ENCODE measurements around the gene CES2.

DNA sequence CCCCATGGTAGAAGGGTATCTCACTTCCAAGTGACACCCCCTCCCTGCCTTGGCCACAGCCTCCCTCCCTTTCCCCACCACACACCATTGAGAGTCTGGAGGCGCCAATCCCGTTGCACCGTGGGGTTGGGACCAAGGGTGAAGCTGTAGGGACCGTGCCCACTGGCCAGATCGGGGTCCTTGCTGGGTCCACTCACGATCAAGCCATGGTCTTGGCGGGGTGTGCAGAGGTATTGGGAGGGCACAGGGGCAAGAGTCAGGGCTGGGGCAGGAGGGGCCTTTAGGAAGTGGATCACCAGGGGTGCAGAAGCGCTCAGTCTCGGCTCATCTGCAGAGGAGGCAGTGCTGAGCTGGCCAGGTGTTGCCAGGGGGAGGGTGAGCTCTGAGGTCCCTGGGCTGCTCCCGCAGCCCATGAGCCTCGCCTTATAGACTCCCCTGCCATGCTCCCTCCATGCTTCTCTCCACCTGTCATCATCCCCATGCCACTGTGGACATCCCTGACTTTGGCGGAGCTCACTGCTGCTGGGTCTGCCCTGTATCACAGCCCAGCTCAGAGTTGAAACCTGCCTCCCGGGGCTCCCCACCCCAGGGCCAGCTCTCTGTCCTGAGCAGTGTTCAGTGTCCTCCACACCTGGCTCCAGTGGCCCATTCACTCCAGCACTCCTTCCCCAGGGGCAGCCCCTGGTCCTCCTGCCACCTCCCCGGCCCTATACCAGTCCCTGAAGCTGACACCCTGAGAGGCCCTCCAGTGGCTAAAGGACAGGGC, 25.0 kb upstream of the CES2 start:
- no peak for TF ChIP-seq EZH2 (optimal IDR thresholded peaks at IDR 0.05; ENCODE audit: low read depth, low read length)
- TF ChIP-seq CTCF (IDR thresholded peaks at IDR 0.05; ENCODE audit: low read length): no peak
- no peak for TF ChIP-seq EZH2phosphoT487 (IDR thresholded peaks at IDR 0.05; ENCODE audit: low read length)

Data from MM.1S (cell line).